IMR-90 (cell line): Measurements from ENCODE around the gene COL24A1. TPM values are rescaled to one million over a fixed set of nuclear protein-coding genes. Genes with fewer than 3 reads are reported as not detected.

Experiments
- ATAC-seq: fragments of 200-7000 bp; cut with Tn5 transposase; 2 replicates; pipeline ENCODE4 v1.9.1; 2020; ENCODE audit warnings: low read depth, mild to moderate bottlenecking, moderate library complexity
- BruUV-seq: library from RNA; stranded (reverse); fragments of 400-500 nt; replicated peaks from 2 replicates; lab custom pipeline; 2021; lab: Mats Ljungman, UMichigan
- CTCF ChIA-PET: fragments of 300-600 bp; formaldehyde crosslinking; extraction: SDS; loops from one replicate; lab custom pipeline; 2021; ENCODE audit warnings: antibody characterized with exemption; lab: Yijun Ruan, JAX
- POLR2A ChIA-PET: fragments of 300-600 bp; sonication (Branson Sonifier 250); formaldehyde crosslinking; loops from one replicate; lab custom pipeline; 2022; ENCODE audit warnings: antibody characterized with exemption; ENCODE audit not compliant: unreplicated experiment; lab: Charles Lee
- DNase-seq: peaks from one replicate; pipeline ENCODE4 v3.0.0; 2013
- H2AFZ ChIP-seq: replicated peaks from 2 replicates; pipeline ENCODE3; 2013; ENCODE audit warnings: low read length, mild to moderate bottlenecking; ENCODE audit not compliant: poor library complexity
- H2AK5ac ChIP-seq: 2 replicates; pipeline ENCODE4 v1.6.1; 2013; ENCODE audit warnings: low read depth, low read length, inconsistent platforms
- H2AK9ac ChIP-seq: replicated peaks from 2 replicates; pipeline ENCODE3; 2013; ENCODE audit warnings: mild to moderate bottlenecking, low read depth, low read length, moderate library complexity; ENCODE audit not compliant: poor library complexity
- H2BK120ac ChIP-seq: 2 replicates; pipeline ENCODE4 v1.6.1; 2013; ENCODE audit warnings: low read depth, low read length, inconsistent platforms
- H2BK15ac ChIP-seq: 3 replicates; pipeline ENCODE4 v1.6.1; 2013; ENCODE audit warnings: low read depth, low read length, inconsistent platforms
- H2BK20ac ChIP-seq: 2 replicates; pipeline ENCODE4 v1.6.1; 2013; ENCODE audit warnings: low read depth, mild to moderate bottlenecking, inconsistent platforms, low read length, moderate library complexity
- H2BK5ac ChIP-seq: 2 replicates; pipeline ENCODE4 v1.6.1; 2013; ENCODE audit warnings: mild to moderate bottlenecking, low read depth, low read length, inconsistent platforms; ENCODE audit not compliant: poor library complexity, severe bottlenecking
- H3K14ac ChIP-seq: replicated peaks from 2 replicates; pipeline ENCODE4 v1.6.1; 2013; ENCODE audit warnings: low read depth, low read length, inconsistent platforms
- H3K18ac ChIP-seq: 2 replicates; pipeline ENCODE4 v1.6.1; 2013; ENCODE audit warnings: low read depth, low read length, control low read depth
- H3K23ac ChIP-seq: 2 replicates; pipeline ENCODE4 v1.6.1; 2013; ENCODE audit warnings: low read depth, low read length, inconsistent platforms
- H3K27ac ChIP-seq: 2 replicates; pipeline ENCODE4 v1.5.1; 2013; ENCODE audit warnings: mild to moderate bottlenecking, control low read depth, low read length; ENCODE audit not compliant: insufficient read depth
- H3K27me3 ChIP-seq: 2 replicates; pipeline ENCODE4 v1.6.1; 2013; ENCODE audit warnings: low read length; ENCODE audit not compliant: control insufficient read depth, insufficient read depth
- H3K36me3 ChIP-seq: 2 replicates; pipeline ENCODE4 v1.6.1; 2013; ENCODE audit warnings: low read length, mixed read lengths; ENCODE audit not compliant: control insufficient read depth, insufficient read depth
- H3K4ac ChIP-seq: 2 replicates; pipeline ENCODE4 v1.6.1; 2013; ENCODE audit warnings: low read depth, low read length, inconsistent platforms
- H3K4me1 ChIP-seq: 2 replicates; pipeline ENCODE4 v1.6.1; 2013; ENCODE audit warnings: low read length, mixed read lengths; ENCODE audit not compliant: control insufficient read depth, insufficient read depth
- H3K4me2 ChIP-seq: 2 replicates; pipeline ENCODE4 v1.6.1; 2013; ENCODE audit warnings: low read depth, mild to moderate bottlenecking, control low read depth, low read length, moderate library complexity
- H3K4me3 ChIP-seq: 2 replicates; pipeline ENCODE4 v1.5.1; 2013; ENCODE audit warnings: low read depth, mild to moderate bottlenecking, control low read depth, low read length, moderate library complexity; ENCODE audit not compliant: insufficient read depth
- H3K56ac ChIP-seq: 2 replicates; pipeline ENCODE4 v1.6.1; 2013; ENCODE audit warnings: low read length, inconsistent platforms; ENCODE audit not compliant: insufficient read depth; ENCODE audit errors: extremely low read depth
- H3K79me1 ChIP-seq, 2 experiments: 2 replicates each; pipeline ENCODE4 v1.6.1; 2013; ENCODE audit warnings: low read length in 2 of 2, inconsistent platforms in 1 of 2, low read depth in 1 of 2
- H3K9ac ChIP-seq: 2 replicates; pipeline ENCODE4 v1.6.1; 2013; ENCODE audit warnings: low read depth, low read length, control low read depth
- H3K9me1 ChIP-seq: 2 replicates; pipeline ENCODE4 v1.6.1; 2013; ENCODE audit warnings: low read length, inconsistent platforms; ENCODE audit not compliant: insufficient read depth
- H3K9me3 ChIP-seq: 2 replicates; pipeline ENCODE4 v1.6.1; 2013; ENCODE audit warnings: low read length; ENCODE audit not compliant: control insufficient read depth, insufficient read depth
- H4K20me1 ChIP-seq: 2 replicates; pipeline ENCODE4 v1.6.1; 2013; ENCODE audit warnings: low read length, inconsistent platforms; ENCODE audit not compliant: insufficient read depth
- H4K5ac ChIP-seq: 2 replicates; pipeline ENCODE4 v1.6.1; 2013; ENCODE audit warnings: mild to moderate bottlenecking, low read depth, low read length, control low read depth
- H4K8ac ChIP-seq, 2 experiments: 2 replicates each; pipeline ENCODE4 v1.6.1; 2013; ENCODE audit warnings: low read depth in 2 of 2, low read length in 2 of 2, control low read depth in 1 of 2, inconsistent platforms in 1 of 2
- H4K91ac ChIP-seq: 2 replicates; pipeline ENCODE4 v1.6.1; 2013; ENCODE audit warnings: low read depth, low read length, inconsistent platforms; ENCODE audit not compliant: insufficient read depth
- CEBPB ChIP-seq: IDR thresholded peaks from 2 replicates; pipeline ENCODE4 v1.6.1; 2012; ENCODE audit warnings: low read depth, low read length, improper control_type of control experiment
- CHD1 ChIP-seq: IDR thresholded peaks from 2 replicates; pipeline ENCODE4 v1.6.1; 2012; ENCODE audit warnings: low read depth, low read length, improper control_type of control experiment
- MAFK ChIP-seq: IDR thresholded peaks from 2 replicates; pipeline ENCODE4 v1.6.1; 2012; ENCODE audit warnings: low read depth, low read length, improper control_type of control experiment
- MXI1 ChIP-seq: IDR thresholded peaks from 2 replicates; pipeline ENCODE4 v1.6.1; 2012; ENCODE audit warnings: low read depth, mild to moderate bottlenecking, low read length, moderate library complexity, borderline replicate concordance
- POLR2A ChIP-seq: IDR thresholded peaks from 2 replicates; pipeline ENCODE4 v1.6.1; 2012; ENCODE audit warnings: mild to moderate bottlenecking, low read depth, low read length
- WGBS, 2 experiments: methylation state at CpG; one replicate each; pipeline versions ENCODE4 v1.1.5 to v1.1.7; 2013; ENCODE audit warnings: missing lambda C conversion rate in 2 of 2; ENCODE audit not compliant: insufficient read length in 1 of 2; ENCODE audit errors: extremely low coverage in 2 of 2; 5-methylcytosine and 5-hydroxymethylcytosine counted together
- dilution Hi-C: fragments of 300-500 bp; cut with HindIII; formaldehyde crosslinking; loops from one replicate; pipeline ENCODE4 v1.14.3; 2018; ENCODE audit warnings: low sequenced_read_pairs; ENCODE audit not compliant: unreplicated experiment
- in situ Hi-C: fragments of 300-500 bp; cut with MboI; formaldehyde crosslinking; loops from 3 replicates; pipeline ENCODE4 v1.14.3; 2019; ENCODE audit warnings: low sequenced_read_pairs, inconsistent platforms, mixed read lengths
- intact Hi-C: fragments of 100-400 bp; cut with micrococcal nuclease; formaldehyde crosslinking; loops from 2 replicates; pipeline ENCODE4 v1.10.0; 2022
- polyA plus RNA-seq, 3 experiments: library from polyadenylated mRNA; depleted of rRNA; stranded (reverse); fragments of >200 nt; gene quantifications; 2 replicates each; pipeline ENCODE4 v1.2.3, GENCODE V29; 2012; ENCODE audit warnings: low replicate concordance in 1 of 3
- total RNA-seq: library from RNA; depleted of rRNA; stranded (reverse); fragments of >200 nt; gene quantifications from 2 replicates; pipeline ENCODE4 v1.2.3, GENCODE V29; 2012

COL24A1 gene
- total and polyA plus RNA-seq, 2 of the 4 experiments (the other 2 are of a cell fraction) = 1.4 to 2.2 TPM

DNA sequence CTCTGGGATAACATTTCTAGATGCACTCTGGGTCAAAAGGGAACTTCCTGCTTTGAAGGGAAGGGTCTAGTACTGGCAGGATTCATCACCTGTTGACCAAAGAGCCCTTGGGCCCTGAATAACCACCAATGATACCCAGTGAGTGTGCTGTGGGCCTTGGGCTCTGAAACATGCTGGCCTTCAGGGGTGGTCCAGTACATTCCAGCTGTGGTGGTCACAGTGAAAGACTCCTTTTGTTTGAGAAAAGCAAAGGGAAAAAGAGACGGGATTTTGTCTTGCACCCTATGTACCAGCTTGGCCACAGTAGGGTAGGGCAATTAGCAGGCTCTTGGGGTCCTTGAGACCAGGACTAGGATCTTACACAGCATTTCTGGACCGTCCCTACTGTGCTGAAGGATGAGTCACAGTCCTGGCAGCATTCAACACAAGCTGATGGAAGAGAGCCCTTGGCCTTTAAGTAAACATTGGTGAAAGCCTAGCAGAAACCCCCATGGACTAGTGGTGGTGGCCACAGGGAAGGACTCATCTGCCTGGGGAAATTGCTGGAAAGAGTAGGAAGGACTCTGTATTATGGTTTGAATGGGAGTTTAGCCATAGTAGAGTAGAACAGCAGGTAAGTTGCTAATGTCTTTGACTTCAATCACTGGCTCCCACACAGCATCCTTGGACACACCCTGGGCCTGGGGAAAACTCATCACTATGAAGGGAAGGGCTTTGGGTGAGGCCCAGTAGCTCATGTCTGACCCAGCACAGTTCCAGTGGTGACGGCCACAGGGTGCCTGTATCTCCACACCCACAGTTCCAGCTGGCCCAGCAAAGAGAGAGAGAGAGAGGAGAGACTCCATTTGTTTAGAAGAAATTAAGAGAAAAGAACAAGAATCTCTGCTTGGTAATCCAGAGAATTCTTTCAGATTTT is 87.5 kb downstream of the COL24A1 start (continued):
- no peak for TF ChIP-seq MXI1

DNA sequence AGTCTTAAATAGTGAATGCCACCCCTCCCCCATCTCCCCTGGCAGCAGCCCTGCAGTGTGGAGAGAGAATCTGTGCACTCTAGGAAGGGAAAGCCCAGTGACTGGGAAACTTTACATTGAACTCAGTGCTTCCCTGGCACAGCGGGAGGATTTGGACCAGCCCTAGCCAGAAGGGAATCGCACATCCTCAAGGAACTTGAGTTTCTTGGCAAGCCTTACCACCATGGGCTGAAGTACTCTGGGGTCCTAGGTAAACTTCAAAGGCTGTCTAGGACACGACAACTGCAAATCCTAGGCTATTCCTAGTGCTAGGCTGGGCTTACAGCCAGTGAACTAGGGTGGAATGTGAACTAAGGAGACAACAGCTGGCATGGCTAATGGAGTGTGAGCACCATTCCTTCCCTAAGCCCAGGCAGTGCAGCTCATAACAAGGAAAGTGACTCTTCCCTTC is 88.3 kb downstream of the COL24A1 start:
- Histone ChIP-seq H4K91ac (peak overlapping the region; percentile 62), H3K79me1 (no peaks in the 10 kb centered on the region), H4K8ac (peak overlapping the region in 1 of 2 experiments; percentile 38; a peak in 1 of 4 replicates), H2AFZ (peak overlapping the region; percentile 5), H3K27ac (no peak overlapping the region; the same call in 1 of the 2 replicates), H3K9me1 (peaks cover 9% of the 10 kb centered on the region; the same call in 1 of the 2 replicates), H3K14ac (peak overlapping the region; percentile 49; the same call in 1 of the 2 replicates), H2AK5ac (peak overlapping the region; percentile 86; the same call in 1 of the 2 replicates), H2BK15ac (peak overlapping the region; percentile 86; the same call in 2 of the 3 replicates), H3K36me3 (no peaks in the 10 kb centered on the region), H3K4me1 (peaks cover 14% of the 10 kb centered on the region), H4K20me1 (no peaks in the 10 kb centered on the region), H3K23ac (no peak overlapping the region), H2BK120ac (peak overlapping the region; percentile 22; the same call in 1 of the 2 replicates), H3K4me2 (no peak overlapping the region), H3K27me3 (no peaks in the 10 kb centered on the region), H2AK9ac (peak overlapping the region; percentile 69), H3K4ac (peak overlapping the region; percentile 9; the same call in 1 of the 2 replicates), H3K56ac (no peak overlapping the region), H3K4me3 (no peak overlapping the region), H3K9ac (no peak overlapping the region), H2BK5ac (peak overlapping the region; percentile 40), H3K9me3 (no peaks in the 10 kb centered on the region), H3K18ac (no peak overlapping the region), H4K5ac (no peak overlapping the region), H2BK20ac (peak overlapping the region; percentile 22)
- intact Hi-C loops (no loop called here), dilution Hi-C loops (no loop called here), in situ Hi-C loops (no loop called here)
- TF ChIP-seq CHD1 (no peak), MAFK (no peak), CEBPB (no peak), POLR2A (no peak)
- peak; percentile 57 for DNase-seq
- POLR2A ChIA-PET = no interaction called here
- peak; percentile 74 for ATAC-seq
- WGBS, 2 experiments = 75% methylated on average over 2 of the region's 3 CpGs; no CpG with 5 or more reads in 1 of the 2 experiments
- CTCF ChIA-PET = no interaction called here
- no TSS peak for BruUV-seq
